NCI-H187 (cell line): ENCODE measurements around the gene SLC38A10.

Experiments used
- DNase-seq, 2 experiments: peaks; one replicate each; lab custom pipeline; 2025; lab: John Stamatoyannopoulos, UW

Gene SLC38A10

GRCh38 chr17:81241648-81242420 is 53.3 kb downstream of the SLC38A10 start:
- no peak for DNase-seq

GRCh38 chr17:81241203-81241602 is 53.9 kb downstream of the SLC38A10 start:
- DNase-seq, result no peak

- no peak for DNase-seq
These were observed 54.3 kb downstream of the SLC38A10 start for GRCh38 chr17:81240761-81241160.

GRCh38 chr17:81239714-81240555 is 55.2 kb downstream of the SLC38A10 start:
- DNase-seq, result no peak

GRCh38 chr17:81238815-81239713 is 56.0 kb downstream of the SLC38A10 start, which contains the start of the genes NDUFAF8 and TEPSIN:
Gene NDUFAF8, plus strand, starts transcription at chr17:81239318. Its CDS starts 46 bp downstream, at chr17:81239364.
Gene TEPSIN, minus strand, starts transcription at chr17:81239055. Its CDS starts 22 bp downstream, at chr17:81239033.
- peak; percentile 93 to 95 for DNase-seq

GRCh38 chr17:81238490-81238814 is 56.7 kb downstream of the SLC38A10 start:
- DNase-seq, result no peak

- peak; percentile 29 to 54 for DNase-seq
These were observed 57.3 kb downstream of the SLC38A10 start for GRCh38 chr17:81237591-81238489.

- no peak for DNase-seq
These were observed 58.3 kb downstream of the SLC38A10 start for GRCh38 chr17:81236784-81237183.

- no peak for DNase-seq
These were observed 59.0 kb downstream of the SLC38A10 start for GRCh38 chr17:81235822-81236740.

- DNase-seq, result no peak
These were observed 59.9 kb downstream of the SLC38A10 start for GRCh38 chr17:81234940-81235821.

GRCh38 chr17:81234506-81234855 is 60.6 kb downstream of the SLC38A10 start:
- DNase-seq, result no peak

GRCh38 chr17:81233811-81234505 is 61.1 kb downstream of the SLC38A10 start:
- DNase-seq, result no peak

GRCh38 chr17:81233316-81233715 is 61.8 kb downstream of the SLC38A10 start:
- no peak for DNase-seq

- DNase-seq, result no peak
These were observed 62.4 kb downstream of the SLC38A10 start for GRCh38 chr17:81232616-81233241.

- no peak for DNase-seq
These were observed 63.1 kb downstream of the SLC38A10 start for GRCh38 chr17:81231766-81232581.

- no peak for DNase-seq
These were observed 63.9 kb downstream of the SLC38A10 start for GRCh38 chr17:81231121-81231645.
